Measurements from ENCODE around the gene DNAL1. TPM values are rescaled to one million over a fixed set of nuclear protein-coding genes. Genes with fewer than 3 reads are reported as not detected.

DNAL1 gene
- total and polyA plus RNA-seq, 2 of the 13 experiments (the other 11 are each of a cell fraction or from before 2014, with no cell fraction given), result 1.4 to 13.3 TPM

DNA sequence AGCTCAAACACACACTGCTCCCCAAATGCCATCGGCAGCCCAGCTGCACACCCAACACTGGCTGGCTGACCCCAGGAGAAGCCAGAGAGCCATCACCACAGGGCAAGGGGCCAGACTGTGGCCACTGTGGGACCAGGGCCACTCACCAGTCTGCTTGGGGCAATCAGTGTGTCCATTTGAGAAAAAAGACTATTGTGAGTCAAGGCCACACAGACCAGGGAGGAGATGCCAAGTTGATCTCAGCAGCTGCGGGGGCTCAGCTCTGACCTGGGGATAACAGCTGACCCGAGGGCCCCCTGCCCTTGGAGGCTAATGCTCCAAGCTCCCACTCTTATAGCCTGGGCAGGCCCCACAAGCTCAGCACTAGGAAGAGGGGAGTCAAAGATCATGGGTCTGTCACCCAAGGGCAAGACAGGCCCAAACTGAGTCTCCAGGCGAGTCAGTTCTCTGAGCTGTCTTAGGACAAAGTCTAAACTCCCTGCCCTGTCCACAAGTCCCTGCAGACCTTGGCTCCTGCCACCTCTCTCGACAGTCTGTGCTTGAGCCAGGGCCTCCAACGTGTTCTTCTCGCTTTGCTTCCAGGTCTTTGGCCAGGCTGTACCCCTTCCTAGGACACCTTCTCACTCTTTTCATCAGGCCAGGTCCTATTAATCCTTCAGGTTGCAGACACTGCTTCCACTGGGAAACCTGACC, 99.5 kb downstream of the DNAL1 start (continued):
- TF ChIP-seq, protein P1, sequence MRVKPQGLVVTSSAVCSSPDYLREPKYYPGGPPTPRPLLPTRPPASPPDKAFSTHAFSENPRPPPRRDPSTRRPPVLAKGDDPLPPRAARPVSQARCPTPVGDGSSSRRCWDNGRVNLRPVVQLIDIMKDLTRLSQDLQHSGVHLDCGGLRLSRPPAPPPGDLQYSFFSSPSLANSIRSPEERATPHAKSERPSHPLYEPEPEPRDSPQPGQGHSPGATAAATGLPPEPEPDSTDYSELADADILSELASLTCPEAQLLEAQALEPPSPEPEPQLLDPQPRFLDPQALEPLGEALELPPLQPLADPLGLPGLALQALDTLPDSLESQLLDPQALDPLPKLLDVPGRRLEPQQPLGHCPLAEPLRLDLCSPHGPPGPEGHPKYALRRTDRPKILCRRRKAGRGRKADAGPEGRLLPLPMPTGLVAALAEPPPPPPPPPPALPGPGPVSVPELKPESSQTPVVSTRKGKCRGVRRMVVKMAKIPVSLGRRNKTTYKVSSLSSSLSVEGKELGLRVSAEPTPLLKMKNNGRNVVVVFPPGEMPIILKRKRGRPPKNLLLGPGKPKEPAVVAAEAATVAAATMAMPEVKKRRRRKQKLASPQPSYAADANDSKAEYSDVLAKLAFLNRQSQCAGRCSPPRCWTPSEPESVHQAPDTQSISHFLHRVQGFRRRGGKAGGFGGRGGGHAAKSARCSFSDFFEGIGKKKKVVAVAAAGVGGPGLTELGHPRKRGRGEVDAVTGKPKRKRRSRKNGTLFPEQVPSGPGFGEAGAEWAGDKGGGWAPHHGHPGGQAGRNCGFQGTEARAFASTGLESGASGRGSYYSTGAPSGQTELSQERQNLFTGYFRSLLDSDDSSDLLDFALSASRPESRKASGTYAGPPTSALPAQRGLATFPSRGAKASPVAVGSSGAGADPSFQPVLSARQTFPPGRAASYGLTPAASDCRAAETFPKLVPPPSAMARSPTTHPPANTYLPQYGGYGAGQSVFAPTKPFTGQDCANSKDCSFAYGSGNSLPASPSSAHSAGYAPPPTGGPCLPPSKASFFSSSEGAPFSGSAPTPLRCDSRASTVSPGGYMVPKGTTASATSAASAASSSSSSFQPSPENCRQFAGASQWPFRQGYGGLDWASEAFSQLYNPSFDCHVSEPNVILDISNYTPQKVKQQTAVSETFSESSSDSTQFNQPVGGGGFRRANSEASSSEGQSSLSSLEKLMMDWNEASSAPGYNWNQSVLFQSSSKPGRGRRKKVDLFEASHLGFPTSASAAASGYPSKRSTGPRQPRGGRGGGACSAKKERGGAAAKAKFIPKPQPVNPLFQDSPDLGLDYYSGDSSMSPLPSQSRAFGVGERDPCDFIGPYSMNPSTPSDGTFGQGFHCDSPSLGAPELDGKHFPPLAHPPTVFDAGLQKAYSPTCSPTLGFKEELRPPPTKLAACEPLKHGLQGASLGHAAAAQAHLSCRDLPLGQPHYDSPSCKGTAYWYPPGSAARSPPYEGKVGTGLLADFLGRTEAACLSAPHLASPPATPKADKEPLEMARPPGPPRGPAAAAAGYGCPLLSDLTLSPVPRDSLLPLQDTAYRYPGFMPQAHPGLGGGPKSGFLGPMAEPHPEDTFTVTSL (CRISPR knock-in tag; IDR thresholded peaks at IDR 0.05; ENCODE audit: borderline replicate concordance), result no peak
- TF ChIP-seq, protein P2, sequence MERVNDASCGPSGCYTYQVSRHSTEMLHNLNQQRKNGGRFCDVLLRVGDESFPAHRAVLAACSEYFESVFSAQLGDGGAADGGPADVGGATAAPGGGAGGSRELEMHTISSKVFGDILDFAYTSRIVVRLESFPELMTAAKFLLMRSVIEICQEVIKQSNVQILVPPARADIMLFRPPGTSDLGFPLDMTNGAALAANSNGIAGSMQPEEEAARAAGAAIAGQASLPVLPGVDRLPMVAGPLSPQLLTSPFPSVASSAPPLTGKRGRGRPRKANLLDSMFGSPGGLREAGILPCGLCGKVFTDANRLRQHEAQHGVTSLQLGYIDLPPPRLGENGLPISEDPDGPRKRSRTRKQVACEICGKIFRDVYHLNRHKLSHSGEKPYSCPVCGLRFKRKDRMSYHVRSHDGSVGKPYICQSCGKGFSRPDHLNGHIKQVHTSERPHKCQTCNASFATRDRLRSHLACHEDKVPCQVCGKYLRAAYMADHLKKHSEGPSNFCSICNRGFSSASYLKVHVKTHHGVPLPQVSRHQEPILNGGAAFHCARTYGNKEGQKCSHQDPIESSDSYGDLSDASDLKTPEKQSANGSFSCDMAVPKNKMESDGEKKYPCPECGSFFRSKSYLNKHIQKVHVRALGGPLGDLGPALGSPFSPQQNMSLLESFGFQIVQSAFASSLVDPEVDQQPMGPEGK (CRISPR knock-in tag; IDR thresholded peaks at IDR 0.05), result no peak
- no peak for TF ChIP-seq SOX13 (IDR thresholded peaks at IDR 0.05)
- TF ChIP-seq SOX13 (CRISPR knock-in tag; conservative IDR thresholded peaks at IDR 0.05 in 1 of 2, IDR thresholded peaks at IDR 0.05 in 1 of 2), result no peak
- TF ChIP-seq ZNF543 (CRISPR knock-in tag; IDR thresholded peaks at IDR 0.05), result no peak
- TF ChIP-seq, protein P3, sequence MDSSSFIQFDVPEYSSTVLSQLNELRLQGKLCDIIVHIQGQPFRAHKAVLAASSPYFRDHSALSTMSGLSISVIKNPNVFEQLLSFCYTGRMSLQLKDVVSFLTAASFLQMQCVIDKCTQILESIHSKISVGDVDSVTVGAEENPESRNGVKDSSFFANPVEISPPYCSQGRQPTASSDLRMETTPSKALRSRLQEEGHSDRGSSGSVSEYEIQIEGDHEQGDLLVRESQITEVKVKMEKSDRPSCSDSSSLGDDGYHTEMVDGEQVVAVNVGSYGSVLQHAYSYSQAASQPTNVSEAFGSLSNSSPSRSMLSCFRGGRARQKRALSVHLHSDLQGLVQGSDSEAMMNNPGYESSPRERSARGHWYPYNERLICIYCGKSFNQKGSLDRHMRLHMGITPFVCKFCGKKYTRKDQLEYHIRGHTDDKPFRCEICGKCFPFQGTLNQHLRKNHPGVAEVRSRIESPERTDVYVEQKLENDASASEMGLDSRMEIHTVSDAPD (CRISPR knock-in tag; IDR thresholded peaks at IDR 0.05), result no peak
- no peak for TF ChIP-seq ZNF567 (CRISPR knock-in tag; IDR thresholded peaks at IDR 0.05; ENCODE audit: borderline replicate concordance)
- no peak for TF ChIP-seq ZMYM2 (CRISPR knock-in tag; IDR thresholded peaks at IDR 0.05)
- TF ChIP-seq ZNF615 (CRISPR knock-in tag; IDR thresholded peaks at IDR 0.05; ENCODE audit: borderline replicate concordance), result no peak

Measured in HepG2 (cell line).